HG03432 (cell line): ENCODE measurements around the gene DDR1.
"Not testable (repeated sequence)": the region's sequence is repeated elsewhere in the genome, so short reads cannot be mapped to it uniquely, and the experiment has no call there.

Experiments used
- ATAC-seq: cut with Tn5 transposase; IDR thresholded peaks from one replicate; pipeline ENCODE4 v1.9.1; 2021; ENCODE audit warnings: mild to moderate bottlenecking, moderate library complexity; ENCODE audit not compliant: unreplicated experiment

The DDR1 gene

GRCh38 chr6:30891816-30892538 is 7.7 kb downstream of the DDR1 start:
- no peak for ATAC-seq

GRCh38 chr6:30893001-30893591 is 8.8 kb downstream of the DDR1 start:
- ATAC-seq, result no peak

DNA sequence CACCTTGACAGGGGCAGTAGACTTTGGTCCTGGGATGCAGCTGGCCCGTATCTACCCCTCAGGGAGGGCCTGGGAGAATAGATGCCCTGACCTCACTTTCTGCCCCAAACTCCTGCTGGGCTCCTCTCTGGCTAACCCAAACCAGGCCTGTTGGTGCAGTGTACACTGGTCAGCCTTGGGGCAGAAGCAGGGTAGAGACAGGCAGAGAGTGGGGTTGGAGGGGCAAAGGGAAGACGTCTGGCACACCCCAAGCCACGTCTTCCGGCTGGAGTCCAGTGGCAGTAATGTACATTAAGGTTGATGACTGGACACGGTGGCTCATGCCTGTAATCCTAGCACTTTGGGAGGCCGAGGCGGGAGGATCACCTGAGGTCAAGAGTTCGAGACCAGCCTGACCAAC is 9.3 kb downstream of the DDR1 start:
- ATAC-seq, result no peak

DNA sequence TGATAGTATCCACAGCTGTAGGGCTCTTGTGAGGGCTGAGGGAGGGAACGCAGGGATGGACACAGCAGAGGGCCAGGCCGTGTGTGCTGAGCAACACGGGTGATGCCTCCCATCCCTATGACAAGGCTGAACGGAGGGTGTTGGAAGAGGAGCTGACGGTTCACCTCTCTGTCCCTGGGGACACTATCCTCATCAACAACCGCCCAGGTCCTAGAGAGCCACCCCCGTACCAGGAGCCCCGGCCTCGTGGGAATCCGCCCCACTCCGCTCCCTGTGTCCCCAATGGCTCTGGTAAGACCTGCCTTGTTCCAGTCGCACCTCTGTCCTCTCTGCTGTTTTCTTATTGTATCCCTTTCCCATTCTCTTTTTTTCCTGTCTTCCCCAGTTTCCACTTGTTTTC is 10.1 kb downstream of the DDR1 start:
- ATAC-seq, result no peak

GRCh38 chr6:30894935-30895334 is 10.6 kb downstream of the DDR1 start:
- no peak for ATAC-seq

GRCh38 chr6:30895343-30895742 is 11.0 kb downstream of the DDR1 start:
- no peak for ATAC-seq

GRCh38 chr6:30896541-30896940 is 12.2 kb downstream of the DDR1 start:
- no peak for ATAC-seq

- ATAC-seq, result no peak
These were observed 13.6 kb downstream of the DDR1 start for GRCh38 chr6:30897882-30898281.

GRCh38 chr6:30898750-30899360 is 14.5 kb downstream of the DDR1 start:
- ATAC-seq, result no peak

DNA sequence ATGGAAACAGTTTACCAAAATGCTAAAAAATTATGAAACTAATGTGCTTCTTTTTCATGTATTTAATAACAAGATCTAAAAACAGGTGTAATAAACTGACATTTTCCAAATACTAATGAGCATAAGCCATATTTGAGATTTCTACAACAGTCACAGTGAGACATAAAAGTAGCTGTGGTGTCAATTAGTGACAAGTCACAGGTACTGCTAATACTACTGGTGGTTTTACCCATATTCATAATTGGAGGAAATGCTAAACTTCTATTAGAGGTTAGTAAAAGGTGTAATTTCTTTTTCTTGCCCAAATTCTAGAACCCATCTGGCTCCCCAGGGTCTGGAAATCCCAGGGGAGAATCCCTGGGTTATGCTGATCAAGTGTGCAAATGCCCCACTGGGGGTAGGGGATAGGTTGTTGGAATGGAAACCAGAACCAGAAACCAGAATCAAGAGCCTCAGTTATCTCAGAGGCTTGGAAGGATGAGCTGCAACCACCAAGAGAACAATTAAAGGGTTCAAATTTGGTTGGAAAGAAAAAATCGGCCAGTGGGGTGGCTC is 16.6 kb downstream of the DDR1 start:
- no peak for ATAC-seq

DNA sequence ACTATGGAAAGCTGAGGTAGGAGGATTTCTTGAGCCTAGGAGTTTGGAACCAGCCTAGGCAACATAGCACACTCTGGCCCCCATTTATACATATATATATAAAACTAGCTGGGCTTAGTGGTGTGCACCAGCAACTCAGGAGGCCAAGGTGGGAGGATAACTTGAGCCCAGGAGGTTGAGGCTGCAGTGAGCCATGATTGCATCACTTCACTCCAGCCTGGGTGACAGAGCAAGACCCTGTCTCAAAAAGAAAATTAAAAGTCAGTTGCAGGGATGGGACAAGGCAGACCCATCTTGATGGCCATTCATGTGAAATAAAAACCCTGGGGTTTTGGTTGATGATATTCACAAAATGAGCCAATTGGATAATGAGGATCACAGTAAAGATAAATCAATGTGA is 17.1 kb downstream of the DDR1 start:
- no peak for ATAC-seq

- not testable (repeated sequence) for ATAC-seq
These were observed 17.9 kb downstream of the DDR1 start for GRCh38 chr6:30902196-30902595.

DNA sequence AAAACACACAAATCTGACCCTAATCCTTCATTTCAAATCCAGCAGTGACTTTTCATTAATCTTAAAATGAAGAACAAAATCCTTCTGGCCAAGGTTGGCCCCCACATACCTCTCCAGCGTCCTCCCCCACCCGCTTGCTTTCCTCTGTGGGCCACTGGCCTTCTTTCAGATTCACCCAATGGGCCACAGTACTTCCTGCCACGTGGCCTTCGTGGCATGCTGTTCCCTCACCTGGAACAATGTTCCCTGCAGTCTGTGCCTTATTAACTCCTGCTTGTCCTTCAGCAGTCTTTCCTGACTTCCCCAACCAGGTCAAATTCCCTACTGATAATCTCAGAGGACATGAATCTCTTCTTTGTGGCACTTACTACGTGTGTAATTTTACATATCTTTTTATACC is 18.4 kb downstream of the DDR1 start:
- no peak for ATAC-seq

DNA sequence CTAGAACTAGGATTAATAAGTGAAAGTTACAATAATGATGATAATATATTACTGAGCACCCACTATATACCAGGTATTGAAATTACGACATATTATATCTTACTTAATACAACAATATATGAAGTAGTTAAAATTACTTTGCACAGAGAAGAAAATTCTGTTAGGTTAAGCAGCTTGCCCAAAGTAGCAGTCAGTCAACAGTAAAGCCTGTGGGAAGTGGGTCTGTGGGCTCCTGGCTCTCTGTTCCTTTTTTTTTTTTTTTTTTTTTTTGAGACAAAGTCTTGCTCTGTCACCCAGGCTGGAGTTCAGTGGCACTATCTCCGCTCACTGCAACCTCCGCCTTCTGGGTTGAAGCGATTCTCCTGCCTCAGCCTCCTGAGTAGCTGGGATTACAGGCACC is 18.9 kb downstream of the DDR1 start:
- no peak for ATAC-seq

GRCh38 chr6:30907290-30907757 is 23.0 kb downstream of the DDR1 start:
- not testable (repeated sequence) for ATAC-seq

- peak; percentile 92 for ATAC-seq
These were observed 23.7 kb downstream of the DDR1 start, which contains the start of gene GTF2H4 for GRCh38 chr6:30907758-30908591. GTF2H4 (plus strand) TSS chr6:30908207.

DNA sequence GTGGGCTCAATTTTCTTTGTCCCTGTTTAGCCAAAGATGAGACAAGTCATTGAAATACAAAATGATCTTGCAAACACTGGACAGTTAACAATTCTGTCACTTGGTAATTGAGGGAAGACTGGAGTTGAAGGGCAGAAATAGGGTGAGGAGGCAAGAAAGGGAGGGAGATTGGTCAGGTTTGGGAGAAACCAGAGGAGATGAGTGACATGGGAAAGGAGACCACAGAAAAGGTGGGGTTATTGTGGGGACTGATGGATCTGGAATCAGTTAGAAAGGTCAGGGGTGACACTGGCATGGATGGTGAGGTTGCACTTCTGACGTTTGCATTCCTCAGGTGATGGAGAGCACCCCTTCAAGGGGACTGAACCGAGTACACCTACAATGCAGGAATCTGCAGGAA is 24.4 kb downstream of the DDR1 start:
- ATAC-seq, result no peak

- not testable (repeated sequence) for ATAC-seq
These were observed 26.2 kb downstream of the DDR1 start for GRCh38 chr6:30910473-30910872.

GRCh38 chr6:30912746-30913520 is 28.6 kb downstream of the DDR1 start:
- ATAC-seq, result no peak

DNA sequence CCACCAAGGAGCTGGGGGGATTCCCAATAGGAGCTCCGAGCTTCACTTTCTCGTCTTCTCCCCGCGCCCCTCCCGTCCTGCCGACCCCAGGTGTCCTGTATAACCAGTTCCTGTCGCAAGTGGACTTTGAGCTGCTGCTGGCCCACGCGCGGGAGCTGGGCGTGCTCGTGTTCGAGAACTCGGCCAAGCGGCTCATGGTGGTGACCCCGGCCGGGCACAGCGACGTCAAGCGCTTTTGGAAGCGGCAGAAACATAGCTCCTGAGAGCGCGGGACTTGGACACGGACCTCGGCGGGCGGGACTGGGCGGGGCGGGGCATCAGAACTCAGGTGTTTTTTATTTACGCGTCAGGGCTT is 29.4 kb downstream of the DDR1 start:
- ATAC-seq, result peak; percentile 18
